VCaP (cell line): ENCODE data around the gene R3HDM2.

Experiments used
- H3K27ac ChIP-seq: fragments of 450-650 bp; 2 replicates; pipeline ENCODE4 v1.5.1; 2017
- TF ChIP-seq, protein P1 (sequence below): fragments of 450-650 bp; conservative IDR thresholded peaks from 2 replicates; pipeline ENCODE4 v1.5.1; 2017; ENCODE audit warnings: mild to moderate bottlenecking, moderate library complexity

The R3HDM2 gene

DNA sequence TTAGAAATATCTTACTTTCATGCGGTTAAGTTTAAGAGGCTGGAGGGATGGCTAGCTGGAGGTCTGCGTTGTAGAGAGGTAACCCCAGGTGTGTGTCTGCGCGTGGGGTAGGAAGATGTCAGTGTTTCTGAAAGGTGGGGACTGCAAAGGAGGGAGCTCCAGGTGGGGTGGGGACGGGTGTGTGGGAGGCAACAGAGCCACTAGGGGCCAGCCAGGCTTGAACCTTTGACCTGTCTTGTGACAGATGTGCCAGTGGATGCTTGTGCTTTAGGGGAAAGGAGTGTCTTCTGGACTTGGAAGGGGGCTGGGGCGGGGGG is 29.6 kb upstream of the R3HDM2 start:
- no peak overlapping the region for H3K27ac ChIP-seq
- TF ChIP-seq, protein P1, sequence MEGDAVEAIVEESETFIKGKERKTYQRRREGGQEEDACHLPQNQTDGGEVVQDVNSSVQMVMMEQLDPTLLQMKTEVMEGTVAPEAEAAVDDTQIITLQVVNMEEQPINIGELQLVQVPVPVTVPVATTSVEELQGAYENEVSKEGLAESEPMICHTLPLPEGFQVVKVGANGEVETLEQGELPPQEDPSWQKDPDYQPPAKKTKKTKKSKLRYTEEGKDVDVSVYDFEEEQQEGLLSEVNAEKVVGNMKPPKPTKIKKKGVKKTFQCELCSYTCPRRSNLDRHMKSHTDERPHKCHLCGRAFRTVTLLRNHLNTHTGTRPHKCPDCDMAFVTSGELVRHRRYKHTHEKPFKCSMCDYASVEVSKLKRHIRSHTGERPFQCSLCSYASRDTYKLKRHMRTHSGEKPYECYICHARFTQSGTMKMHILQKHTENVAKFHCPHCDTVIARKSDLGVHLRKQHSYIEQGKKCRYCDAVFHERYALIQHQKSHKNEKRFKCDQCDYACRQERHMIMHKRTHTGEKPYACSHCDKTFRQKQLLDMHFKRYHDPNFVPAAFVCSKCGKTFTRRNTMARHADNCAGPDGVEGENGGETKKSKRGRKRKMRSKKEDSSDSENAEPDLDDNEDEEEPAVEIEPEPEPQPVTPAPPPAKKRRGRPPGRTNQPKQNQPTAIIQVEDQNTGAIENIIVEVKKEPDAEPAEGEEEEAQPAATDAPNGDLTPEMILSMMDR, result no peak

DNA sequence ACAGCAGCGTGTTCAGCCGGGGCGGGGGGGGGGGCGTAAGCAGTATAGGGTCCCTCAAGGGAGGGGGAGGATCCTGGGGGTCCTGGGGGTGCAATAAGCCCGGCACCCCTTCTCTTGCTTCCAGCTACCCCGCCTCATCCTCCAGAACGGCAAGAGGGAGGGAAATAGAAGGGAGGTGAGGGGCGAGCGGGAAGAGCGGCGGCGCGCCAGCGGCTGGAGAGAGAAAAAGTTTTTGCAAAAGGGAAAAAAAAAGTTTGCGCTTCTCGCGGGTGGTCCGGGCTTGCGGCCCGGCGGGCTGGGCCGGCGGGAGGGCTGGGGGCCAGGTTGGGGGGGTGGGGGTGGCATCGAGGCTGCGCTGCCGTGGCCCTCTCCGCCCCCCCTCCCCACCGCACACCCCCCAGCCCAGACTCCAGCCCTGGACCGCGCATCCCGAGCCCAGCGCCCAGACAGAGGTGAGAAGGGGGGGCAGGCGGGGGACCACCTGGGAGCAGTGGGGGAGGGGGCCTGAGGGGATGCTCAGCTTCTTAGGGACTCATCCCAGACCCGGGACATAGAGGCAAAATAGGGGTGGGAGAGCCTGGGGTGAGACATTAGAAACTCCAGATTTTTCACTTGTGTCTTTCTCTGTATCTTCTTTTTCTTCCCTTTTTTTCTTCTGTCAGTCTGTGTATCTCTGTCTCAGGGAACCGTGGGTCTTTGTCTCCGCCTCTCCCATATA is 29.1 kb upstream of the R3HDM2 start, which contains the start of gene GLI1:
Gene GLI1, plus strand, starts transcription at position 36 of the 718 bp plus-strand sequence. CDS start 3,907 bp downstream, outside the sequence.
- TF ChIP-seq, protein P1, result no peak
- H3K27ac ChIP-seq, result peak within 1 kb of the TSS; percentile 75

DNA sequence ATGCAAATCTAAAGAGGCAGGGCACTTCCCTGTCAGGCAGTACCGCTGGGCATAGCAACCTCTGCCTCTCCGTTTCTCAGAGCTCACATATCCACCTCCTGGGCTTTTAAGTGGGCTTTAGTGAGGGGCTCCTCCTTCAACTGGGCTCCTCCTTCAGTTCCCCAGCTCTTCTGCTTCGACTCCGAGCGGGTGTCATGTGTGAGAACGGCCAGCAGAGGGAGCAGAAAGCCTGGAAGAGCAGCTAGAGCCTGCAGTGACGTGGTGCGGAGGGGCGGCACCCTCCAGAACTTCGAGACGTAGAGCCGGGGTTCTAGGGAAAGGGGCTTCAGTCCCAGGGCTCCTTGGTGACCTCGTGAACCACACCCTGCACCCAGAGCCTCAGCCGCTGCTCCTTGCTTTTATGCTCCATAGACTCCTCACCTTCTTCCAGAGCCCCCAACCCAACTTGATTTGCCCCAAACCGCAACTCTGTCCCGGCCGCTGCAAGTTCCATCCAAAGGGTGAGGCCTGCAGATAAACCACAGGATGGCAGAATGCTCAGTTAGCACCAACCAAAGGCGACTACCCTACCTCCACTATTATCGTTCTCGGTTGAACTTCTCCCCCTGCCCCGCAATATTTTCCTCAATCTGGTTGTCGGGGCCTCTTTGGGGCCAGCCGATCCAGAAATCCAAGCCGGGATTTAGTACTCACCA is 28.4 kb upstream of the R3HDM2 start:
- peak overlapping the region; percentile 75 for H3K27ac ChIP-seq
- TF ChIP-seq, protein P1, result peak; percentile 97

DNA sequence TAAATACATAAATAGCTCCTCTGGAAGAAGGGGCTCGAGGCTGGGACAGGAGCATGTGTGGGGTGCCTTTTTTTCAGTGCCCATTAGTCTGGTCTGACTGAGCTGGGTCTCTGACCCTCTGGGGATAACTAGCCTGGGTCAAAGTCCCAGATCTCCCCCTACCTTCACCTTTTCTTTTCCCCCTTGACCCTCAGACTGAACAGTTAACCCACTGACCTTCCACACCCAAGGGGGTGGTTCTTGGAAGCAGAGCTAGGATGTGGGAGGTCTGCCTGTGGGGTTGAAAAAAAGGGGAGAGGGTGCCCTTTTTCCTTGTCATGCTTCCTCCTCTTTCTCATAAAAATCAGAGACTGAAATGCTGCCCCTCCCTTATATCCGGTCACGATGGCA is 27.8 kb upstream of the R3HDM2 start:
- peak overlapping the region; percentile 75 for H3K27ac ChIP-seq
- TF ChIP-seq, protein P1, result no peak

- no peak overlapping the region for H3K27ac ChIP-seq
- TF ChIP-seq, protein P1, result no peak
Measured at GRCh38 chr12:57456737-57457490, 26.1 kb upstream of the R3HDM2 start.

- TF ChIP-seq, protein P1, result peak; percentile 93
- H3K27ac ChIP-seq, result no peak overlapping the region
Measured at GRCh38 chr12:57456145-57456700, 25.4 kb upstream of the R3HDM2 start.
